Measurements from ENCODE around the gene ST6GALNAC3.

The ST6GALNAC3 gene

DNA sequence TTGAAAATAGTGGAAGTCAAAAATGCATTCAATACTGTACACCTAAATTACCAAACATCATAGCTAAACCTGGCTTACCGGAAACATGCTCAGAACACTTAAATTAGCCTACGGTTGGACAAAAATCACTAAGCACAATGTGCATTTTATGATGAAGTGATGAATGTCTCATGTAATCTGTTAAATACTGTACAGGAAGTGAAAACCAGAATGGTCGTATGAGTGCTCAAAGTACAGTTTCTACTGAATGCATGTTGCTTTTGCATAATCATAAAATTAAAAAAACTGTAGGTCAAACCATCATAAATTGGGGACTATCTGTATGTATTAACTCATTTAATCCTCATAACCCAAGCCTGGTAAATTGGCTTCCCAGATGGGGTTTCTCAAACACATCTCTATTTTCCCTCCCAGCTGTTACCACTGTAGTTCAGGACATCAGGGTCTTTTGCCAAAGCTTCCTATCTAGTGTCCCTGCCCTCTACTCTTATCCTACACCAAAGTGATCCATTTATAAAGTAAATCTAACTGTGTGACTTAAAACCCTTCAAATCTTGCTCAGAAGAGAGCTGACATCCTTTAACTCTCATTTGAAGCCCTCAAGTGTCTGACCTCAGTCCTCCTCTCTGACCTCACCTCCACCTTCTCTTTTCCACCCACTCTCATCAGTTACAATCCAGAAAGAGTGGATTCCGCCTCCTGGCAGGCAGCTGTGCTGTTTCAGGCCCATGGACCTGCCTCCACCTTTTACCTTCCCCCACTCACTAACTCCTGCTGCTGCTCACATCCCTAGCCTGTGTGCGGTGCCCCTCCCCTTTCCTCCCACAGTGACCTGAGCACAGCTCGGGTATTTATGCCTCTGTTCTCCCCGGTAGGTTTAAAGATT lies 436.4 kb downstream of the ST6GALNAC3 start:
- Mint-ChIP-seq H3K36me3 (no peaks in the 10 kb centered on the region), H3K4me1 (peaks cover 14% of the 10 kb centered on the region), H3K27me3 (no peaks in the 10 kb centered on the region), H3K9me3 (no peaks in the 10 kb centered on the region), H3K4me3 (no peak overlapping the region), H3K27ac (no peak overlapping the region)
- CTCF ChIA-PET = interaction anchor here (0.7 to 1.0 kb wide), 2 partner anchors 179 to 356 kb away, joined by 3 read pairs; no protein-coding TSS in a partner anchor
- DNase-seq = no peak

DNA sequence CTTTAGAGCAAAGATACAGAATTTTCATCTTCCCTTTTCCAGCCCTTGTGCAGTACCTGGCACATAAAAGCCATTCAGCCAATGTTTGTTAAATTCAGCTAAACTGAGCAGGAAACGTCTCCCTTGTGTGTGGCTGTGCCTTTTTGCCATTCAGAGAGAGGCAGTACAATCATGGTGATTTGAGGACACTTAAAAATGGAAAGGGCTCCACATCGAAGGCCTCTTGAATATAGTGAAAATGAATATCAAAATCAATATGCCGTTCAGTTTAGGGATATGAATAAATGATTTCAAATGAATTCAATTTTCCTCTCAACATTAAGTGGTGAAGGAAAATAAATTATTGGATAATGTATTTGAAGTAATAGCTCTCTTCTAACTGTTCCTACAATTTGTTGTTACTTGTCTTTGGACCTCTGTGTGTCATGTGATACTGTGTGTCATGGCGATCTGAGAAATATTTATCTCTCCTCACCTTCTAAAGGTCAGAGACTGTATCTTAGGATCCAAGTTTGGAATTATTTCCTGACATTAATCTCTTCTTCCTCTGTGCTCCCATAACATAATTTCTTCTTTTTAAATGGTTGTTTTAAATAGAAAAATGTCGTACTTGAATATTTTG lies 437.1 kb downstream of the ST6GALNAC3 start:
- peaks cover 14% of the 10 kb centered on the region for H3K4me1 Mint-ChIP-seq
- no peak for DNase-seq
- CTCF ChIA-PET = interaction anchor here (0.7 to 1.0 kb wide), 2 partner anchors 179 to 357 kb away, joined by 3 read pairs; no protein-coding TSS in a partner anchor
- H3K27me3 Mint-ChIP-seq = no peaks in the 10 kb centered on the region
- no peaks in the 10 kb centered on the region for H3K9me3 Mint-ChIP-seq
- no peak overlapping the region for H3K27ac Mint-ChIP-seq
- no peak overlapping the region for H3K4me3 Mint-ChIP-seq
- H3K36me3 Mint-ChIP-seq = no peaks in the 10 kb centered on the region

DNA sequence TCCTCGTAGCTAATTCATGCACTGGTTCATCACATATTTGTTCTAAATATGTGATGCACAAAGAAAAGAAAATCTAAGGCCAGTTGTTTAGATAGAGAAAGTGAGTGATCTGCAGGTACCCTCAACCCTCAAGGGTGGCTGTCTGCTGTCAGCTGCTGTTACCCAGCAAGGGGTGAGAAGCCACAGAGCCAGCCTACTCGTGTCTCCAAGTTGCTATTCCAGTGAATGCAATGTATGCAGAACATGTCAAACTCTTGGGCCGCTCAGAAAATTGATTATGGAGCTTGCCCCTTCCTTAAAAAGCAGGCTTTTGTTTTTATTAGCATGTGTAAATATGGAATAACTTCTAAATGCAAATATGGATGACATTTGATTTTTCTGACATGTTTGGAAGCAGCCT lies 456.4 kb downstream of the ST6GALNAC3 start:
- no peaks in the 10 kb centered on the region for H3K9me3 Mint-ChIP-seq

DNA sequence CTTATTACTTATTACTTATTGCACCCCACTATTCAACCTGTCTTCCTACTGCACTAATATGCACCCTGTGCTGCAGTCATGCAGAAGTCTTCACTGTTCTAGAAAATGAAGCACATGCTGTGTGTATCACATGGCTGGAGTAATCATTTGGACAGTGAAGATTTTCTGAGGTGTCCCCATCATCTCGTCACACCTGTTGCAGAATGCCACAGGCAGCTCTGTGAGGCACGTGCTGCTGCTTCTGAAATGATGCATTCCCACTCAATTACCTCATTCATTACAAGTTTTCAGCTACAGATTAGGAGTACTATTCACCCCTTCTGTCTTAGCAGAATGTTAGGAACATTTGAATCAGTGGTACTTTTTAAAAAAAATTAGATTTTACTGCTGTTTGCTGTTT lies 467.1 kb downstream of the ST6GALNAC3 start:
- Mint-ChIP-seq H3K36me3 (peaks cover 2% of the 10 kb centered on the region), H3K27me3 (no peaks in the 10 kb centered on the region), H3K27ac (no peak overlapping the region), H3K4me3 (no peak overlapping the region), H3K9me3 (peaks cover 2% of the 10 kb centered on the region), H3K4me1 (no peaks in the 10 kb centered on the region)
- DNase-seq = no peak
- CTCF ChIA-PET = no interaction called here

More for the DNA sequence above, 456.4 kb downstream of the ST6GALNAC3 start:
- no peaks in the 10 kb centered on the region for H3K4me1 Mint-ChIP-seq
- no peaks in the 10 kb centered on the region for H3K36me3 Mint-ChIP-seq
- H3K4me3 Mint-ChIP-seq = no peak overlapping the region
- no peaks in the 10 kb centered on the region for H3K27me3 Mint-ChIP-seq
- CTCF ChIA-PET = interaction anchor here (1.2 kb wide), 1 partner anchor 11 kb away, joined by 3 read pairs; no protein-coding TSS in a partner anchor
- no peak for DNase-seq
- no peak overlapping the region for H3K27ac Mint-ChIP-seq

DNA sequence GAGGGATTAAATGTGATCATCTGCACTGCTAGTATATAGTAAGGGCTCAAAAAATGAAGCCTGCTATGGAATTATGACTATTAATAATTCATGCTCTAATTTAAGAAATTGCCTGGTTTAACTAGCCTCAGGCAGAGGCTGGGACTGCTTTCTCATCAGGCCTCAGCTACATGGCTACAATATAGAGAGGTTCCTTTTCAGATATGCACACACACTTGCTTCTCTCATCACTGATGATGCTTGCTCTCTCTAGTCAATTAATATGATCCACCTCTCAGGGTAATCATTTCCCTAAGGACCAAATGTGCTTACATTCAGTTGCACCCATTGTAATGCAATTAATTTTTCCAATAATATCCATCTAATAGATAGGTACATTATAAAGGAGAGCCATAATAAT lies 467.8 kb downstream of the ST6GALNAC3 start:
- Mint-ChIP-seq H3K4me1 (no peaks in the 10 kb centered on the region), H3K36me3 (no peaks in the 10 kb centered on the region), H3K4me3 (no peak overlapping the region), H3K9me3 (no peaks in the 10 kb centered on the region), H3K27ac (no peak overlapping the region), H3K27me3 (no peaks in the 10 kb centered on the region)
- no peak for DNase-seq
- CTCF ChIA-PET = no interaction called here

DNA sequence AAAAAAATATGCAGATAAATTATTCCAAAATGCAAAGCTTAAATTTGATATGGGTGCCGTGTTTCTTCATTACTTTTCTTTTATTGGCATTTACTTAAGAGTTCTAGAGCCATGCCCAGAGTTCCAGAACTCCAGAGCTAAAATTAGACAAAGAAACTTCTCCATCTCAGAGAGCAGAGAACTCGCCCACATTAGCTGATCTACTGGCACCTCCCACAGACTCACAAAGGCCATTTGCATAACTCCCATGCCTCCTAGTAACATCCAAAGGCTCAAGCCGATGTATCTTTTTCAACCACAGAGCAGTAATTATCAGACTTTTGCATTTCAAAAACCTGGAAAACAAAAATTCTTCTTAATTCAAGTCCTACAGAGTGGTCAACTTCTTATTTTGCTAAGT lies 468.9 kb downstream of the ST6GALNAC3 start:
- H3K27ac Mint-ChIP-seq = no peak overlapping the region
- no peak for DNase-seq

DNA sequence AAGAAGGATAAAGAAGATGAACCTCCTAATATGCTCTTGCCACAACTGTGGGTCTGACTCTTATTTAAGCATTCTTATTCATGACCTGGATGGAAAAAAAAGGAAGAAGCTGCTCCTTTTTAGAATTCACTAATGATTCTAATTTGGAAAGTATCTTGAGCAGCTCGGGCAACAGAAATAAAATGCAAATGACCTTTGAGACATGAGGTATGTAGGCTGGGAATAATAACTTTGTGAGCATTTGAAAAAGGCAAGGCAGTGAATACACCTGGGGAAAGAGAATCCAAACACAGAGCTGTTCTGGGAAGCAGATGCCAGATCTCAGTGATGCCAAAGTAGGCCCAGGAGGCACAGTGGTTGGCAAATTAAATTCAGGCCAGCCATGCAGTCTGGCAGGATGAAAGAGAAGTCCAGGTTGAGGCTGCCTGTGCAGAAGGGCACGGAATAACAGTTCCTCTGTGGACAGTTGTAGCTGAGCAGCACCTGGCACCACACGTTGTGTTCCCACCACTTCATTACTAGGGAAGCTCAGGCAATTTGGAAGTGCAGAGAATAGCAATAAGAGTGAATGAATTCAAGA lies 471.9 kb downstream of the ST6GALNAC3 start:
- Mint-ChIP-seq H3K4me1 (no peaks in the 10 kb centered on the region), H3K36me3 (no peaks in the 10 kb centered on the region), H3K9me3 (no peaks in the 10 kb centered on the region), H3K27ac (no peak overlapping the region), H3K4me3 (no peak overlapping the region), H3K27me3 (no peaks in the 10 kb centered on the region)
- CTCF ChIA-PET = no interaction called here
- DNase-seq = no peak

More for the DNA sequence above, 468.9 kb downstream of the ST6GALNAC3 start:
- H3K4me1 Mint-ChIP-seq = no peaks in the 10 kb centered on the region
- CTCF ChIA-PET = no interaction called here
- H3K9me3 Mint-ChIP-seq = no peaks in the 10 kb centered on the region
- H3K4me3 Mint-ChIP-seq = no peak overlapping the region
- no peaks in the 10 kb centered on the region for H3K36me3 Mint-ChIP-seq
- no peaks in the 10 kb centered on the region for H3K27me3 Mint-ChIP-seq

DNA sequence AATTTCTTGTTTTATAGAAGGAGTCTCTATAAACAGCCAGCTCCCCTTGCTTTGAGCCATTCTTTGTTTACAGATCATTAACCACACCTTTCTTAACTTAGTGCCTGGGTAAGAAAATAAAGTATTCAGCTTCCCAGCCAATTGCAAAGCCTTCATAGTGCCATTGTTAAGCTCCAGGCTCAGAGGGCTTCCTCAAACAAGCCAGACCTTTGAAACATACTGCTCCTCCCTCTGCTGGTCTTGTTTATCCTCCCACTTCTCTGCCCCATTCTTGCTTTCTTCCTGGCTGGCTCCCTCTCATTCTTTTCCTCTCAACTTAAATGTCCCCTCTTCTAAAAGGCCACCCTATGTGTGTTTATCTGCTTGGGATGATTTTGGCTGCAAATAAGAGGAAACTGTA lies 473.4 kb downstream of the ST6GALNAC3 start:
- DNase-seq = no peak
- Mint-ChIP-seq H3K27ac (no peak overlapping the region), H3K27me3 (no peaks in the 10 kb centered on the region), H3K36me3 (no peaks in the 10 kb centered on the region), H3K4me3 (no peak overlapping the region), H3K4me1 (no peaks in the 10 kb centered on the region), H3K9me3 (no peaks in the 10 kb centered on the region)
- CTCF ChIA-PET = no interaction called here

DNA sequence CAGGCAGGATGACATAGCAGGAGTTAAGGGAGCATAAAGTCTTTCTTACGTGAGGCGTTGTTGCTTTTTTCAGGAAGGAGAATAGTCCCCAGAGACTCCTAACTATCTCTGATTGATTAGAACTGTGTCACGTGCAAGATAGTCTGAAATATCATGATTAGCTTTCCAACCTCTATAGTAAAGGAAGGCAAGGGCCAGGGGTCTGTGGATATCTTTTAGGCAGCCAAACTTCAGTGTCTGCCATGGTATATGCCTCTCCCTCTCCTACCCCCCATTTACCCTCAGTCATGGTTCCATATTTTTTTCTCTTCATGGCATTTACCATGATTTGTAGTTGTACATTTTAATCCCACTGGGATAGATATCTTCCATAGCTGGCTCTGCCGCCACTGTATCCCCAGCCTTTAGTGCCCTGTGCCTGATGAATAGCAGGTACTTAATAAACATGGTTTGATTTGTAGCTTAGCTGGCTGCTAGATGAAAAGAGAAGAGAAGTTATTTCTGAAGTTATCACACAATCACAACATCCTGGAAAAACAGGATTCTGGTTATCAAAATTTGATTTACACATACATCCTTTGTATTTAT lies 474.1 kb downstream of the ST6GALNAC3 start:
- CTCF ChIA-PET = no interaction called here
- Mint-ChIP-seq H3K36me3 (no peaks in the 10 kb centered on the region), H3K9me3 (no peaks in the 10 kb centered on the region), H3K27ac (no peak overlapping the region), H3K4me3 (no peak overlapping the region), H3K27me3 (no peaks in the 10 kb centered on the region), H3K4me1 (no peaks in the 10 kb centered on the region)
- no peak for DNase-seq

DNA sequence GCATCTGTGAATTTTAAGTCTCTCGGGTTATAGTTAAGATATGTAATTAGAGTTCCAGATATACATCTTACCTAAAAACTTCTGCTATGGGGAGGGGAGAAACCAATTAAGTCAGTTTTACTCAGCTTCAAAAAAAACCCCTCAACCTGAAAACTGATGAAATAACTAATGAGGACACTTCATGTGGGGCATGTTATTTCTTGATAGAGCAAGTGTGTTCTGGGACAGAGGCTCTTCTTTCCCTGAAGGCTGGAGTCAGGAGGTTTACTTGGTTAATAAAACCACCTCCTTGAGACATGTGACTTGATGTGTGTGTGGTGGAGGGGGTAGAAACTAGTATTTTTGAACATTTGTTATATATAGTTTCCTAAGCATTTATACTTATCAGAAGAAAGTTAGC lies 479.7 kb downstream of the ST6GALNAC3 start:
- DNase-seq = no peak
- CTCF ChIA-PET = no interaction called here
- H3K27me3 Mint-ChIP-seq = no peaks in the 10 kb centered on the region
- no peaks in the 10 kb centered on the region for H3K36me3 Mint-ChIP-seq
- no peak overlapping the region for H3K4me3 Mint-ChIP-seq
- H3K4me1 Mint-ChIP-seq = no peaks in the 10 kb centered on the region
- H3K9me3 Mint-ChIP-seq = no peaks in the 10 kb centered on the region
- no peak overlapping the region for H3K27ac Mint-ChIP-seq

DNA sequence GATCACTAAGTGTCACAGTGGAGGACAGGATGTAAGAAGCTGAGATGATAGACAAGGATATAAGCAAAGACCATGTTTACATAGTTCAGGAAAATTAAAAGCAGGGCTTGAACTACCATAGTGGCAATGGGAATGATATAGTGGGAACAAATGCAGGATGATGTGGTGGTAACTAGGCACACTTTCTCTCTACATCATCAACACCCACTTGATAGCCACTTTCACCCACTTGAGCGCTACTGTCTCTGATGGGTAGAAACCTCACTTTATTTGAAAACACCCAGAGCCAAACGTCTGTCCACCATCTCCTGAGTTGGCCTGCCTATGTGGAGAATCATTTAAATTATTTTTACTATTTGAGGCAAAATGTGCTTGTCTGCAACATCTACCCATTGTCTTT lies 487.7 kb downstream of the ST6GALNAC3 start:
- Mint-ChIP-seq H3K4me1 (no peaks in the 10 kb centered on the region), H3K27me3 (no peaks in the 10 kb centered on the region), H3K27ac (no peak overlapping the region), H3K36me3 (no peaks in the 10 kb centered on the region), H3K4me3 (no peak overlapping the region), H3K9me3 (no peaks in the 10 kb centered on the region)
- CTCF ChIA-PET = no interaction called here
- no peak for DNase-seq

DNA sequence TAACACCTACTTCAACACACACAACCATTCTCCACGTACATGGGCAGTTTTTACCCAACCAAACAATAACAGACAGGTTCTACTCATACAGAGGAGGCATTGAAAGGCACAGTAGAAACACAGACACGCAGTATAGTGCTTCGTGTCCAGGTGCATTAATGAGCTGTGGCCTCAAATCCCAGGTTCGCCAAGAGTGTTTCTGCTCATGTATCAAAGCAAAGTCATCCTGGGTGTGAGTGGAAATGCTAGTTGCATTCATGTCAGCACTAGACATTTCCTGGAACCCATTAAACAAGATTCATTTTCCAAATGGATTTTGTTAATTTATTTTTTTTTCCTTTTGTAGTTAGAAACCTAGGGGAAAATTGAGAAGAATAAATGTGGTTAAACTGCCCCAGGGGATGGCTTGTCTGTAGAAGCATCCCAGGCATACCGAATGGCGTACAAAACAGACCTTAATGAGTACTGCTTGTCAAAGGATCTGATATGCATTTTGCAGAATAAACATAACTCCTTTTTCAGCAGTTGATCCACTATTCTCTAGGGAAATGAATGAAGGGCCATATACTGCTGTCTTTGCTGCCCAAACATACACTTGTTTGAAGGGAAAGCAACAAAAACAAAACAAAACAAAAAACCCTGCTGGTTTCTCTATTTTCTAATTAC lies 494.2 kb downstream of the ST6GALNAC3 start:
- no peaks in the 10 kb centered on the region for H3K27me3 Mint-ChIP-seq
- no peak for DNase-seq
- CTCF ChIA-PET = no interaction called here
- H3K27ac Mint-ChIP-seq = no peak overlapping the region
- no peaks in the 10 kb centered on the region for H3K4me1 Mint-ChIP-seq
- H3K36me3 Mint-ChIP-seq = no peaks in the 10 kb centered on the region
- H3K9me3 Mint-ChIP-seq = no peaks in the 10 kb centered on the region
- H3K4me3 Mint-ChIP-seq = no peak overlapping the region

DNA sequence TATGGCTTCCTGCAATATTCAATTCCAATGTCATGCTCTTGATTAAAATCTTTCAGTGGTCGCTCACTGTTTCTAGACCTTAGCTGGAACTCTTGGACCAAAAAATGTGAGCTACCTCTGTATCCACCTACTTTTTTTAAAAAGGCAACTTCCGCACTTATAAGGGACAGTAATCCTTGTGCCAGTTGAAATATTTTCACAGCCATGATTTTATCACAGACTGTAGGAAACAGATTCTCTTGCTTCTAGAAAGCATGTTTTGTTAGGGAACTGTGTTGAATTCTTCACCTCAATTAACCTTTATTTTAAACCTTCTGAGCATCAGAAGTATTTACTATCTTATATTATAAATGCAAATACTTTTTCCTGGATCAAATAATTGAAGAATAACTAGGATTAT lies 496.7 kb downstream of the ST6GALNAC3 start:
- no peak for DNase-seq
- Mint-ChIP-seq H3K4me1 (no peaks in the 10 kb centered on the region), H3K27ac (no peak overlapping the region), H3K4me3 (no peak overlapping the region), H3K27me3 (no peaks in the 10 kb centered on the region), H3K36me3 (no peaks in the 10 kb centered on the region), H3K9me3 (no peaks in the 10 kb centered on the region)
- CTCF ChIA-PET = no interaction called here

DNA sequence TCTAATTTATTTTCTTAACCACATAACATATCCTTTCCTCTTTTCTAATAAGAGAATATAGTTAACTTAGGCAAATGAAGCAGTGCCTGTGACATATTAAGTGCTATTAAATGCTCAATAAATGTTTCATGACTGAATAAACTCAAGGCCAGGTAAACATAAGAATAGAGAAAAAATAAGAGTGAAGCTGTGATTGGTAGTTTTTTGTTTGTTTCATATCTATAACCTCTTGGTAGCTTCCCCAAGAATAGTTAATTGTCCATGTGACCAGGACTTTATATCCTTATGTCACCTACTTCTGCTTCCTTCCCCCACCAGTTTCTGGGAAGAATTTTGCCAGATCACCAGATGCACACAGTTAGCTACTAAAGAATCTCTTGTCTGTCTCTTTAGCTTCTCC lies 497.7 kb downstream of the ST6GALNAC3 start:
- no peak for DNase-seq
- Mint-ChIP-seq H3K4me3 (no peak overlapping the region), H3K27ac (no peak overlapping the region), H3K4me1 (no peaks in the 10 kb centered on the region), H3K36me3 (no peaks in the 10 kb centered on the region), H3K9me3 (no peaks in the 10 kb centered on the region), H3K27me3 (no peaks in the 10 kb centered on the region)
- CTCF ChIA-PET = no interaction called here
